ENCODE results near the gene ZNF283.
"Not testable (repeated sequence)": the region's sequence is repeated elsewhere in the genome, so short reads cannot be mapped to it uniquely, and the experiment has no call there.

ZNF283 gene

DNA sequence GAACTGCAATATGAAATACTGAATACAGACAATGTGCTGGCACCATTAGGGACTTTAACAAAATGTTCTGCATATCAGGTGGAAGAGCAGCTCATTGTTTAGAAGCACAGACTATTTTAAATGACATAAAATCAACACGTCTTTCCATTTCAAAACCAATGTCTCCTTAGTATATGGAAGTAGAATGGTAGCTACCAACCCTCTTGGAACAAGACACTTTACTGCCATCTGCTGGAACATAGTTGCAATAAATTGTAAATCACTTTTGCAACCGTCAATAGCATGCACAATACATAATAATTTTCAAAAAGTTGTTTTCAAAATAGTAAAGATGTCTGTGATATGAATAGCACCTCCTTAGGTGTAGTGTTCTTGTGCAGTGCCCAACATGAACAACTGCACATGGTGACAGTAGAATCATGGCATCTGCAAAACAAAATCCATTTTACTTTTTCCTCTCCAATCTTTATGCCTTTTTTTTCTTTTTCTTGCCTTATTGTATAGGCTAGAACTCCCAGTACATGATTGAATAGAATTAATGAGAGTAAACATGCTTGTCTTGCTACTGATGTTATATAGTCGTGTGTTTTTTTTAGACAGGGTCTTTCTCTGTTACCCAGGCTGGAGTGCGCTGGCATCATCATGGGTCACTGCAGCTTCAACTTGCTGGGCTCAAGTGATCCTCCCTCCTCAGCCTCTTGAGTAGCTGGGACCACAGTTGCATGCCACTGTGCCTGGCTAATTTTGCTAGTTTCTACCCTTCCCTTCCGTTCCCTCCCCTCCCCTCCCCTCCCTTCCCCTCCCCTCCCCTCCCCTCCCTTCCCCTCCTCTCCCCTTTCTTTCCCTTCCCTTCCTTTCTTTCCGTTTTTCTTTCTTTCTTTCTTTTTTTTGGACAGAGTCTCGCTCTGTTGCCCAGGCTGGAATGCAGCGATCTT, 17.1 kb upstream of the ZNF283 start:
- Histone ChIP-seq H3K27ac (no peak overlapping the region), H3K4me3 (no peak overlapping the region), H4K20me1 (no peaks in the 10 kb centered on the region), H3K36me3 (no peaks in the 10 kb centered on the region), H3K4me1 (peaks cover 0 to 21% (median 0%) of the 10 kb centered on the region in 10 experiments; a peak in 3 of 20 replicates), H3K9ac (no peak overlapping the region), H3K9me3 (replicated peaks in 1 of 11) (no peaks in the 10 kb centered on the region), H3K27me3 (no peaks in the 10 kb centered on the region), H3K4me2 (0 out of 22 replicates have a peak overlapping the region, but pooled peaks of 1 of the 11 experiments have one; percentile 7)
- no peak for TF ChIP-seq Cebpa-rat (IDR thresholded peaks at IDR 0.05)

DNA sequence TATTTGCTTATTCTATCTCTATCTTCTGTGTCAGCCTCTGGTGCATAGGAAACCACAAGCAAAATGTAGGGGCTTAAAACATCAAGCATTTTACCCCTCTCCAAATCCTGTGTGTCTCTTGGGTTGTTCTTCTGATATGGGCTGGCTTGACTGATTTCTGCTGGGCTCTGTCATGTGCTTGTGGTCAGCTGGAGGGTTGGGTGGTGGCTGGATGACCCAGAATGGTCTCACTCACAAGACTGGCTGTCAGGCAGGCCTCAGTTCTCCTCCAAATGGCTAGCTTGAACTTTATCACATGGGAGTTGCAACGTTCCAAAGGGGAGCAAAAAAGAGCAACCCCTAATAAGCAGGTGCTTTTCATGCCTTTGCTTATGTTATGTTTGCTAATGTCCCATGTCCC, 15.3 kb upstream of the ZNF283 start:
- H3K4me2 ChIP-seq, result peak overlapping the region in 2 of 11 experiments; percentile 42 to 57; a peak in 4 of 22 replicates
- H3K9ac ChIP-seq, result no peak overlapping the region
- TF ChIP-seq Cebpa-rat (IDR thresholded peaks at IDR 0.05), result no peak
- no peaks in the 10 kb centered on the region for H3K9me3 ChIP-seq (replicated peaks in 1 of 11)
- no peak overlapping the region for H3K4me3 ChIP-seq
- H3K27ac ChIP-seq, result no peak overlapping the region
- H4K20me1 ChIP-seq, result no peaks in the 10 kb centered on the region
- no peaks in the 10 kb centered on the region for H3K36me3 ChIP-seq
- peaks cover 0 to 21% (median 0%) of the 10 kb centered on the region in 10 experiments; a peak in 3 of 20 replicates for H3K4me1 ChIP-seq
- no peaks in the 10 kb centered on the region for H3K27me3 ChIP-seq

DNA sequence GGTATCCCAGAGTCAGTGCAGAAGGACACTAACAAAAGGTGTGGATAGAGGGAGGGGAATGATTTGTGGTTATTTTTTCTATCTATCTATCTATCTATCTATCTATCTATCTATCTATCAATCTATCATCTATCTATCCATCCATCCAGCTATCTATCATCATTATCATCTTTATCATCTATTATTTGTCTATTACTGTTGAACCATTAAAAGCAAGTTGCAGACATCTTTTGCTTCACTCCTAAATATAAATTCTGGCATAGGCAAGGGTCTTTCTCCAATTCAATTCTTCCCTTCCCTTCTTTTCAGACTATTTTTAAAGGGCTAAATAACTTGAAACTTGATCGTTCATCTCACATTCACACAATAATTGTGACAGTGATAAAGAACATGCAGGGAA, 14.9 kb upstream of the ZNF283 start:
- Histone ChIP-seq H3K9ac (no peak overlapping the region), H3K36me3 (no peaks in the 10 kb centered on the region), H4K20me1 (no peaks in the 10 kb centered on the region), H3K27ac (no peak overlapping the region), H3K4me1 (peaks cover 0 to 21% (median 0%) of the 10 kb centered on the region in 10 experiments; a peak in 3 of 20 replicates), H3K9me3 (replicated peaks in 1 of 11) (no peaks in the 10 kb centered on the region), H3K27me3 (no peaks in the 10 kb centered on the region), H3K4me2 (peak overlapping the region in 2 of 11 experiments; percentile 42 to 57; a peak in 2 of 22 replicates), H3K4me3 (no peak overlapping the region)
- TF ChIP-seq Cebpa-rat (IDR thresholded peaks at IDR 0.05), result no peak

GRCh38 chr19:43812688-43813087, 14.4 kb upstream of the ZNF283 start:
- H3K9ac ChIP-seq, result no peak overlapping the region
- no peaks in the 10 kb centered on the region for H3K27me3 ChIP-seq

GRCh38 chr19:43814663-43815352, 12.3 kb upstream of the ZNF283 start:
- H3K36me3 ChIP-seq, result no peaks in the 10 kb centered on the region
- H3K4me3 ChIP-seq, result no peak overlapping the region
- peaks cover 0 to 16% (median 0%) of the 10 kb centered on the region in 10 experiments; a peak in 3 of 20 replicates for H3K4me1 ChIP-seq
- no peak overlapping the region for H3K9ac ChIP-seq
- H4K20me1 ChIP-seq, result no peaks in the 10 kb centered on the region
- H3K27ac ChIP-seq, result no peak overlapping the region
- no peaks in the 10 kb centered on the region for H3K27me3 ChIP-seq
- no peak overlapping the region for H3K4me2 ChIP-seq
- no peak for TF ChIP-seq Cebpa-rat (IDR thresholded peaks at IDR 0.05)
- H3K9me3 ChIP-seq (replicated peaks in 1 of 11), result peaks cover 0 to 7% (median 0%) of the 10 kb centered on the region in 11 experiments; a peak in 5 of 22 replicates

More at GRCh38 chr19:43812688-43813087, 14.4 kb upstream of the ZNF283 start:
- no peaks in the 10 kb centered on the region for H3K9me3 ChIP-seq (replicated peaks in 1 of 11)
- peaks cover 0 to 21% (median 0%) of the 10 kb centered on the region in 10 experiments; a peak in 3 of 20 replicates for H3K4me1 ChIP-seq
- no peaks in the 10 kb centered on the region for H4K20me1 ChIP-seq
- no peak overlapping the region for H3K4me2 ChIP-seq
- H3K36me3 ChIP-seq, result no peaks in the 10 kb centered on the region
- no peak overlapping the region for H3K4me3 ChIP-seq
- no peak overlapping the region for H3K27ac ChIP-seq
- no peak for TF ChIP-seq Cebpa-rat (IDR thresholded peaks at IDR 0.05)

GRCh38 chr19:43817454-43817853, 9.7 kb upstream of the ZNF283 start:
- not testable (repeated sequence) for H3K9ac ChIP-seq, H4K20me1 ChIP-seq, H3K4me2 ChIP-seq, H3K4me3 ChIP-seq, H3K27ac ChIP-seq, H3K27me3 ChIP-seq, H3K36me3 ChIP-seq, H3K4me1 ChIP-seq
- H3K9me3 ChIP-seq (replicated peaks in 1 of 11), result peaks cover 0 to 17% (median 7%) of the 10 kb centered on the region in 11 experiments; a peak in 11 of 22 replicates
- TF ChIP-seq Cebpa-rat (IDR thresholded peaks at IDR 0.05), result peak in 1 of 11 experiments; percentile 40; a peak in 1 of 22 replicates

GRCh38 chr19:43818500-43818899, 8.6 kb upstream of the ZNF283 start:
- no peaks in the 10 kb centered on the region for H3K36me3 ChIP-seq
- H4K20me1 ChIP-seq, result no peaks in the 10 kb centered on the region
- H3K27me3 ChIP-seq, result no peaks in the 10 kb centered on the region
- H3K27ac ChIP-seq, result no peak overlapping the region
- no peaks in the 10 kb centered on the region for H3K4me1 ChIP-seq
- H3K4me2 ChIP-seq, result no peak overlapping the region
- H3K9ac ChIP-seq, result no peak overlapping the region
- H3K9me3 ChIP-seq (replicated peaks in 1 of 11), result peaks cover 0 to 17% (median 9%) of the 10 kb centered on the region in 11 experiments; a peak in 11 of 22 replicates
- H3K4me3 ChIP-seq, result no peak overlapping the region
- no peak for TF ChIP-seq Cebpa-rat (IDR thresholded peaks at IDR 0.05)

DNA sequence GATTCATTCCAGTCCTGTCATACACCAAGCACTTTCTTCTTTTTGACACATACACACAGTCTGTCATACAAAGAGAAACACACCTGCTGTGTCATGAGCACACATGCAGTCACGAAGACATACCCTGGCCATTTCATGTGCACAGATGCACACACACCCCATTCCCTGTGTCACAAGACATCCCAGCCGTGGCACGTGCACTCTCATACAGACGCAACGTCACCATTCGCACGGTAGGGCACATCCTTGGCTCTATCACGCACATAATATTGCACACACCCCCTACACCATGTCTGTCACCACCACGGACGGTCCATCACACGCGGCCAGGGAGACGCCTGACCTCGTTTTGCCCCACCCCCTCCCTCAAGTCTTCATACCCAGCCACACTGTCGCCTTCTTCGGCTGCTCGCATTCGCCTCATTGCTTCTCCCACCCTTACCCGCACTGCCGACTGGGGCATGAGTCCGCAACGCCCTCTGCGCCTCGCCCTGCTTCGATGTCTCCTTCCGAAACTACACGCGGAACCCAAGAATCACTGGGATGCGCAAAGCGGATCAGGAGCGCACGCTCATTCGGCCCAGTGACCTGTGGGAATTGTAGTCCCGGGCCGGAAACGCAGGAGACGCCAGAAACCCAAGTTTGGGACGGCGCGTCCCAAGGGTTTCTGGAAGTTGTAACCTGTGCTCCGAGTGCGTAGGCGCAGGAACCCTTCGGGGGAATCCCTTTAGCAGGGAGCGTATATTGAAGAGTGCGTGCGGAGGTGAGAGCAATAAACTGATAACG, 6.8 kb upstream of the ZNF283 start:
- TF ChIP-seq Cebpa-rat (IDR thresholded peaks at IDR 0.05), result no peak
- Histone ChIP-seq H3K4me2 (no peak overlapping the region), H3K36me3 (no peaks in the 10 kb centered on the region), H3K9ac (no peak overlapping the region), H4K20me1 (no peaks in the 10 kb centered on the region), H3K4me1 (no peaks in the 10 kb centered on the region), H3K9me3 (replicated peaks in 1 of 11) (peaks cover 0 to 20% (median 9%) of the 10 kb centered on the region in 11 experiments; a peak in 11 of 22 replicates), H3K4me3 (no peak overlapping the region), H3K27ac (no peak overlapping the region), H3K27me3 (no peaks in the 10 kb centered on the region)

DNA sequence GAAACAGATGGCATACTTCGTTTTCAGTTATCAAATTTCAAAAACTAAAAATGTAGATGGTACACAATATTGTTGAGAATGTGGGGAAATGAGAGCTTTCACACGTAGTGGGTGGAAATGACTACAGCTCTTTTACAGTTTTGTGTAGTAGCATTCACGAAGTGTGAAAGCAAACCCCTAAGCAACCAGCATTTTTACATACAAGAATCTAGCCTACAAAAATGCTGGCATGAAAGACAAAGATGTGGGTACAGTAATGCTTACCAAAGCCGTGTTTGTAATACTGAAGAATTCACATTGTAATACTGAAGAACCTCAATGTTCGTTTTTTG, 6.3 kb upstream of the ZNF283 start:
- Histone ChIP-seq H3K4me1 (no peaks in the 10 kb centered on the region), H3K27me3 (no peaks in the 10 kb centered on the region), H3K36me3 (no peaks in the 10 kb centered on the region), H4K20me1 (no peaks in the 10 kb centered on the region), H3K9ac (no peak overlapping the region), H3K27ac (no peak overlapping the region), H3K9me3 (replicated peaks in 1 of 11) (peaks cover 0 to 25% (median 9%) of the 10 kb centered on the region in 11 experiments; a peak in 12 of 22 replicates), H3K4me3 (no peak overlapping the region), H3K4me2 (no peak overlapping the region)
- TF ChIP-seq Cebpa-rat (IDR thresholded peaks at IDR 0.05), result no peak

DNA sequence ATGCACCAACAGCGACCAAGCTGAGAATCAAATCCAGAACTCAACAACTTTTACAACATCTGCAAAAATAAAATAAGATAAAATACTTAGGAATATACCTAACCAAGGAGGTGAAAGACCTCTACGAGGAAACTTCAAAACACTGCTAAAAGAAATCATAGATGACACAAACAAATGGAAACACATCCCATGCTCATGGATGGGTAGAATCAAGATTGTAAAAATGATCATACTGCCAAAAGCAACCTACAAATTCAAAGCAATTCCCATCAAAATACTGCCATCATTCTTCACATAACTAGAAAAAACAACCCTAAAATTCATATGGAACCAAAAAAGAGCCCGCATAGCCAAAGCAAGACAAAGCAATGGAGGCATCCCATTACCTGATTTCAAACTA, 3.3 kb upstream of the ZNF283 start:
- Histone ChIP-seq H3K4me1 (peaks cover 6 to 12% (median 8%) of the 10 kb centered on the region in 10 experiments; a peak in 19 of 20 replicates), H3K9me3 (replicated peaks in 1 of 11) (peaks cover 0 to 40% (median 9%) of the 10 kb centered on the region in 11 experiments; a peak in 14 of 22 replicates)
- not testable (repeated sequence) for H3K27ac ChIP-seq, H4K20me1 ChIP-seq, H3K4me3 ChIP-seq, H3K36me3 ChIP-seq, H3K27me3 ChIP-seq, H3K9ac ChIP-seq, H3K4me2 ChIP-seq

- not testable (repeated sequence) for H3K4me2 ChIP-seq, H3K4me3 ChIP-seq, H3K9ac ChIP-seq, H3K27ac ChIP-seq, H4K20me1 ChIP-seq, H3K27me3 ChIP-seq
- Histone ChIP-seq H3K4me1 (peaks cover 6 to 12% (median 8%) of the 10 kb centered on the region in 10 experiments; a peak in 19 of 20 replicates), H3K36me3 (peaks cover 11 to 16% (median 14%) of the 10 kb centered on the region in 11 experiments), H3K9me3 (replicated peaks in 1 of 11) (peaks cover 0 to 43% (median 10%) of the 10 kb centered on the region in 11 experiments; a peak in 17 of 22 replicates)
Observed at GRCh38 chr19:43824572-43824971, 2.5 kb upstream of the ZNF283 start.

Data from BLaER1 treated with 17β-estradiol and CSF1 and Interleukin-3, amounts not matched to agents 10 nM and 100 nM (cell line).